Uterus (tissue), 2 donors: Measurements from ENCODE around the gene OR5K3.

Experiments used
- POLR2A ChIP-seq, 2 donors: fragments of 450-650 bp; IDR thresholded peaks; one replicate each; pipeline ENCODE4 v1.6.1; 2016; ENCODE audit warnings: antibody characterized with exemption in 2 of 2, mild to moderate bottlenecking in 1 of 2, moderate library complexity in 1 of 2
- TF ChIP-seq, protein P1 (sequence below), 4 experiments: fragments of 200-600 bp in 2 of 4; fragments of 450-650 bp in 2 of 4; sonication (generic) in 2 of 4; IDR thresholded peaks; one replicate each; pipeline ENCODE4 v1.5.1; 2016 to 2019; ENCODE audit warnings: antibody characterized with exemption in 4 of 4, mild to moderate bottlenecking in 2 of 4, moderate library complexity in 1 of 4

DNA sequence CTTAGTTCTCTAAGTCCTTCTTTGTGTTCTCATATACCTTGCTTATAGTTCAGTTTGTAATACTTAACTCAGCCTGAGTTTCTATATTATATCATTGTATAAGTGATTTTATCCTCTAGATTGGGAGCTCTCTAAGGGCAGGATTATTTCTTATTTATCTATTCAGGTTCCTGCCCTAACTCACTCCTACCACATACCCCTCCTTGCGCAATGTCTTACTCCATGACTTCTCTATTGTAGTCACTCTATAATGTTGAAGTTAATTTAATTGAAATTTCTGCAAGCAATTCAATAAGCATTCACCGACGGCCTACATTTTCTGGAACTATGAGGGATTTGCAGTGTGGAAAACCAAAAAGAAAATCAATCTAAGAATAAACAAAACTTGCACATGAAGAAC is 40.4 kb upstream of the OR5K3 start:
- TF ChIP-seq, protein P1, sequence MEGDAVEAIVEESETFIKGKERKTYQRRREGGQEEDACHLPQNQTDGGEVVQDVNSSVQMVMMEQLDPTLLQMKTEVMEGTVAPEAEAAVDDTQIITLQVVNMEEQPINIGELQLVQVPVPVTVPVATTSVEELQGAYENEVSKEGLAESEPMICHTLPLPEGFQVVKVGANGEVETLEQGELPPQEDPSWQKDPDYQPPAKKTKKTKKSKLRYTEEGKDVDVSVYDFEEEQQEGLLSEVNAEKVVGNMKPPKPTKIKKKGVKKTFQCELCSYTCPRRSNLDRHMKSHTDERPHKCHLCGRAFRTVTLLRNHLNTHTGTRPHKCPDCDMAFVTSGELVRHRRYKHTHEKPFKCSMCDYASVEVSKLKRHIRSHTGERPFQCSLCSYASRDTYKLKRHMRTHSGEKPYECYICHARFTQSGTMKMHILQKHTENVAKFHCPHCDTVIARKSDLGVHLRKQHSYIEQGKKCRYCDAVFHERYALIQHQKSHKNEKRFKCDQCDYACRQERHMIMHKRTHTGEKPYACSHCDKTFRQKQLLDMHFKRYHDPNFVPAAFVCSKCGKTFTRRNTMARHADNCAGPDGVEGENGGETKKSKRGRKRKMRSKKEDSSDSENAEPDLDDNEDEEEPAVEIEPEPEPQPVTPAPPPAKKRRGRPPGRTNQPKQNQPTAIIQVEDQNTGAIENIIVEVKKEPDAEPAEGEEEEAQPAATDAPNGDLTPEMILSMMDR (IDR thresholded peaks at IDR 0.05): no peak
- no peak for TF ChIP-seq POLR2A (IDR thresholded peaks at IDR 0.05)
